ENCODE results near the gene DCAF15.
"Not testable (repeated sequence)": the region's sequence is repeated elsewhere in the genome, so short reads cannot be mapped to it uniquely, and the experiment has no call there.

DCAF15 gene

DNA sequence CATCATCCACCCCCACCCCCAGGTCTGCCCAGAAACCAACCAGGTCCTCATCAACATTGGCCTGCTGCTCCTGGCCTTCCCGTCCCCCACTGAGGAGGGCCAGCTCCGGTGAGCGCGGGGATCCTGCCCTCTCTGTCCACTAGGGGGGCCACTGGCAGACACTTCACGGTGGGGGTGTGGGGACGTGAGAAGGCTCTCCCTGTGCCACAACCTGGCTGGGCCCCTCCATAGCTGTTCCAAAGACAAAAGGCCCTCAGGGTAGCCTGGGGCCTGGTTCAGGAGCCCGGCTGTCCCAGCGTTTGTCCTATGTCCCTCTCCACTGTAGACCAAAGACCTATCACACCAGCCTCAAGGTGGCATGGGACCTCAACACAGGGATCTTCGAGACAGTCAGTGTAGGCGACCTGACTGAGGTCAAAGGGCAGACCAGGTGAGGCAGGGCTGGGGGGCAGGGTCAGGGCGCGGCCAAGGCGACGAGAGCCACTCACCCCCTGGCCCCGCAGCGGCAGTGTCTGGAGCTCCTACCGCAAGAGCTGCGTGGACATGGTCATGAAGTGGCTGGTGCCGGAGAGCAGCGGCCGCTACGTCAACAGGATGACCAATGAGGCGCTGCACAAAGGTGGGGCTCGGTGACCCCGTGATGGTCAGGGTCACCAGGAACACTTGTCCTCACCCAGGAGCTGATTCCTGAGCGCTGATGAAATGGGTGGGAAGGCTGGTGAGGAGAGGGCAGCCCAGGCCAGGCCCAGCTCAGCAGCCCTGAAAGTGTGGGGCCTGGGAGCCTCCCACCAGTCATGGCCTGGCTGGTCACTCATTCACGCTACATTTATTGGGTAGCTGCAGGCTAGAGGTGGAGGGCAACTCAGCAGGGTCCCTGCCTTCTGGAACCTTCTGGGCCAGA is 7.9 kb downstream of the DCAF15 start:
- no peak for DNase-seq (ENCODE audit: low read depth)

DNA sequence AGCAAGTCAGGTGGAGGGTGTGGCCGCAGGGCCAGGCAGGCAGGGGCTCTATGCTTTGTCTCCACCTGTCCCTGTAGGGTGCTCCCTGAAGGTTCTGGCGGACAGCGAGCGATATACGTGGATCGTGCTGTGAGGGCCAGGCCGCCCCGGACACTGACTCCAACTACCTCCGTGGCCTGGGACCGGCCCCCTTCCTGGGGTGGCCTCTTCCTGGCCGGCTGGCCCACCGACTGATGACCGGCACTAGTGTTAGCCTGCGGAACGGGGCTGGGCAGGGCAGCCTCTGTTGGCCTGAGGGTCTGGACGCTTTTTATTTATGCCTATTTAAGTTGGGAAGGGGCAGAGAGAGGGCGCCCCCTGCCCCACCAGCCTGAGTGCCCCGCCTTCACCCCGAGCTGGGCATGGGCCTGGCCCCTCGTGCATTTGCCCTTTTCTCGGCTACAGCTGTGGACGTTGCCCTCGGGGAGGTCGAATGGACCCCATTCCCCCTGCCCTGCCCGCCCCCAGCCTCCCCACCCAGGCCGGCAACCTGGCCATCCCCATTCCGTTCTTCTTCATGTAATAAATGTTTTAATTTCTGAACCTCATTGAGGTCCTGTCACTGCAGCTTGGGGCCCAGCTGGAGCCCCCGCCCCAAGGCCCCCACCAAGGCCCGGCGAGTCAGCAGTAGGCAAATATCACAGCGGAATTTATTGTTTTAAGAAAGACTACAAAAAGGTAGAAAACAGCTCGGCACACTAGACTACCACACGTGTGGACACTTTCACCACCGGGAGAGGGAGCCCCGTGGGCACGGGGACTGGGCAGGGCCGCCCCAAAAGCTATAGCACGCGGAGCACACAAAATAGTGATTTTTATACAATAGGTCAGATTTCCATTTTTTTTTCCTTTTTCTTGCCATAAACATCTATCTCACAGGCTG is 8.8 kb downstream of the DCAF15 start:
- no peak for DNase-seq (ENCODE audit: low read depth)

DNA sequence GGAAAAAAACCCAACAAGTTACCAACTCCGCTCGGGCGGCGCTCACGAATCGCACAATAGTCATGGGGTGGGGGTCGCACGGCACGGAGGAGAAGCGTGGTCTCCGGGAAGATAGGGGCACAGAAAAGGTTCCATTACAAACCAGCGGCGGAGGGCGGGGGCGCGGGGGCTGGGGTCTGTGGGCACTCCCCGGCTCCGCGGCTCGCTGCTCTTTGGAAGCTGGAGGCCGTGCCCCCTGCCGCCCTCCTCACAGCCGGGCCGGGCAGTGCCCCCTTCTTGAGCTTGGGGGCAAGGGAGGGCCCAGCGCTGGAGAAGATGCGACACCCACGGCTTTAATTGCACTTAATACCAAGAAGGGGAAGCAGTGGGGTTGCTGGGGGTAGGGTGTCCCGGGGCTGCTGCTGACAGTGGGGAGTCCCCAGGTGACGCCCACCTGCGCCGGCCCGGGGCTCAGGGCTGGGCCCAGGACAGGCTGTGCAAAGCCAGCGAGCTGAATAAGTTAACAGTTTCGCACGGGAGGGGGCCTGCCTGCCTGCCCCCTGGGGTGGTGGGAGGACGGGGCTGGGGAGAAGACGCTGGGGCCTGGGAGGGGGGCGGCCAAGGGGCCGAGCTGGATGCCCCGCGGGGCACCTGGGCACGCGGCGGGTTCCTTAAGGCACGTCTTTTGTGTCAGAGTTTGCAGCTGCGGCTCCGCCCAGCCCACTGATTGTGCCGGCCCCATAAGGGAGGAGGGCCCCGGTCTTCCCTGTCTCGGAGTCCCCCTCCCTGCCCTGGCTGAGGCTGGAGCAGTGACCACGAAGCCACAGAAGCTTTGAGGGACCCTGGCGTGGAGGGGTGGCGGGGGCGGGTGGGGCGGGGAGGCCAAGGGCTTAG is 9.8 kb downstream of the DCAF15 start:
- no peak for DNase-seq (ENCODE audit: low read depth)

DNA sequence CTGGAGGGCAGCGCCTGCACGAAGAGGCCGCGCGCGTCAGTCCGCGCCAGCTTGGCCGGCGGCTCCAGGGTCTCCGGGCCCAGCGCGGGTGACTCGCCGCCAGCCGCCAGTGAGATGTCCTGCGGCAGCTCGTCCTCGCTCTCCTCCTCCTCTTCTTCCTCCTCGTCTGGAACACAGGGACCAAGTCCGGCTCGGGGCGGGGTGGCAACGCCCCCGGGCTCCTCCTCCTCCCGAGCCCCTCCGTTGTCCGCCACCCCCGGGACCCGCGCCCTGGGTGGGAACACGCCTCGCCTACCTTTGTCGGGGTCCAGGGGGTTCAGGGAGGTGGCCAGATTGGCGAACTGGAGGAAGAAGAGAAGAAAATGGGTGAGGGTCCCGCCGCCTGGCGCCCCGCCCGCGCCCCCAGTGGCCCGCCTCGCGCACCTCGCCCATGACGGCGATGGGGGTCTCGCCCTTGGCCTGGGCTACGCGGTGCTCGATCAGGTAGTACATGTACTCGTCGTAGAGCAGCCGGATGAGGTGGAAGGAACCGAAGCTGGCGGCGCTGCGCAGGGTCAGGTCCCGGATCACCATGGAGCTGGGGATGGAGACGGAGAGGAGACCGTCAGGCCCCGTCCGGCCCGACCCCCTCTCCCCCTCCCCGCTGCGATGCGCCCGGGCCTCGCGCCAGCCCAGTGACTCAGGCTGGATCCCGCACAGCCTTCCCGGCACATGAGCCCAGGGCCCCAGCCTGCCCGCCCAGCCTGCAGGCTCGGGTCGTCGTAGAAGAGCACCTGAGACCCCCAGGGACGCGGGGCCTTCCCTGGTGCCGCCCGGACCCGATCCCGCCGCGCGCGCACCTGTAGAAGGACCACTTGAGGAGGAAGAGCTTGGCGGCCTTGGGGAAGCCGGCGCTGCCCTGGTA is 10.6 kb downstream of the DCAF15 start:
- DNase-seq (ENCODE audit: low read depth), result no peak

DNA sequence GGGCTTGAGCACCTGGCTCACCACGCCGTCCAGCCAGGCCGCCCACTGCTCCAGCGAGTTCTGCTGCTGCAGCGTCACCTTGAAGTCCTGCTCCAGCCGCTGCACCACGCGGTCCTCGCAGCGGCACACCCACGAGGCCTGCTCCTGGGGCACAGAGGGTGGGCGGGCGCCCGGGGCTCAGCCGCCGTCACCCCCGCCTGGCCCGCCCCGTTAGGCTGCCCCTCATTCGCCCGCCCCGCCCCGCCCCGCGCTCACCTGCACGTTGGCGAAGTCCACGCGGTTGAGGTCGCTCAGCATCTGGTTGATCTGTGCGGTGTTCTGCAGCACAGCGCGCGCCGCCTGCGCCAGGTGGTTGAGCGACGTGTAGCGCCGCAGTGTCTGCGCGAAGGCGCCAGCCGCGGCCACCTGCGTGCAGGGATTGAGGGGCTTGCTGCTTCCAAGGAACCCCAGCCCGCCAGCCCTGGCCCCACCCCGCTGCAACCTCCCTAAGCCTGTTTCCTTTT is 11.3 kb downstream of the DCAF15 start:
- DNase-seq (ENCODE audit: low read depth), result no peak

DNA sequence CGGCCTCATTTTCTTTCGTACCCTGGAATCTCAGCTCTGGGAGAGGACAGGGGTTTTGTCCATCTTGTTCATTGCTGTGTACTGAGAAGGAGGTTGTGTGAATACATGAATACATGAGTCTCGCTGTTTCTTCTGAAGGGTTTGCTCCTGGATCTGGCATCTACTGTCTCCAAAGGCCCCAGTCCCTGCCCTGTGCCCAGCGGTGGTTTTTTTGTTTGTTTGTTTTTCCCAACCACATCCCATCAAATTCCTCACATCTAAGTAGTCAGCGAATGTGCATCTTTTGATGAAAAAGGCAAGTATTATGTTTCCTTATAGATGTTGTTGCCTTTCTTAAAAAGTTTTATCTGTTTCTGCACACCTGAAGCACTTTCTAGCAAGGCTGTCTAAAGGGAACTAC is 12.5 kb downstream of the DCAF15 start:
- DNase-seq (ENCODE audit: low read depth), result no peak

DNA sequence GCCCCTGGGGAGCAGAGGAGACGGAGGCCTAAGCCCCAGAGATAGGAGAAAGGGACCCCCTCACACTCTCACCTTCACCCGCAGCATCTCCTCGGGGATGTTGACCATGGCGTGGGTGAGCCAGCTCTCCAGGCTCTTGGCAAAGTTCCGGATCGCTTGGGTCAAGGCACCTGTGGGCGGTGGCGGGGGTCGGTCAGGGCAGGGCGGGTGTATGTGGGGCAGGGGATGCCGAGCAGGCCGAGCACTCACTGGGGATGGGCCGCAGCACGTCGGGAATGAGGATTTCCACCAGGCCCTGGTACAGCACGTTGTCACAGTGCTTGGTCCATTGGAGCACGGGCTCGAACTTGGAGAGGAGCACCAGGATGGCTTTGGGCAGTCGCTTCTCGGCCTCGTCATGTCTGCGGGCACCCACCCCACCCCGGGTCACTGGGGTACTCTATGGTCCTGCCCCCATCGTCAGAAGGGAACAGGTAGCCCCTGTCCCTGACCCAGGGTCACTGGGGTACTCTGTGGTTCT is 13.1 kb downstream of the DCAF15 start:
- DNase-seq (ENCODE audit: low read depth), result no peak

DNA sequence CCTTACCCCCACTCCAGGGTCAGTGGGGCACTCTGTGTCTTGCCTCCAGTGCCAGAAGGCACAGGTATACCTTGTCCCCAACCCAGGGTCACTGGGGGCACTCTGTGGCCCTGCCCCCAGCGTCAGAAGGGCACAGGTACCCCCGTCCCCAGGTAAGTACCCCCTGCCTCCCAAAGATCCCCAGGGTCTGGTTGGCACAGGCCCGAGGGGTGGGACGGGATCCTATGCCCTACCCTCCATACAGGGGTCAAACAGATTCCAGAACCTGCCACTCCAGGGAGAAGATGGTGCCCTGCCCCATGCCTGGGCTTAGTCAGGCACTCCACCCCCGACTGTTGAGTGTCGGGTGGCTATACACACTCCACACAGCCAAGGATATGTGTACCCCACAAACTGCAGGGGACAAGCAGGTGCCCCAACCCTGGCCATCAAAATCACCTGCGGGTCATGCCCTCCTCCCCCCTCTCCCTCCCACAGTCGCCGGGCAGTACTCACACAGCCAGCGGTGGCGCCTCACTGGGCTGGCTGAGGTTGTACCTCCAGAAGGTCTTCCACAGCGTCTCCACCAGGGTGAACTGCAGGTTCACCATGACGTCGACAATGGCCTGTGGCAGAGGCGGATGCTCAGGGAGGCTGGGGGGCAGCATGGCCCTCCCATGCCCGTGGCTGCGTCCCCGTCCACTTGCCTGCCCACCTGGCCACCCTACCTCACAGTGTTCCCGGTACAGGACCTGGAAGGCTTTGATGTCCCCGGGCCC is 13.8 kb downstream of the DCAF15 start:
- DNase-seq (ENCODE audit: low read depth), result no peak

DNA sequence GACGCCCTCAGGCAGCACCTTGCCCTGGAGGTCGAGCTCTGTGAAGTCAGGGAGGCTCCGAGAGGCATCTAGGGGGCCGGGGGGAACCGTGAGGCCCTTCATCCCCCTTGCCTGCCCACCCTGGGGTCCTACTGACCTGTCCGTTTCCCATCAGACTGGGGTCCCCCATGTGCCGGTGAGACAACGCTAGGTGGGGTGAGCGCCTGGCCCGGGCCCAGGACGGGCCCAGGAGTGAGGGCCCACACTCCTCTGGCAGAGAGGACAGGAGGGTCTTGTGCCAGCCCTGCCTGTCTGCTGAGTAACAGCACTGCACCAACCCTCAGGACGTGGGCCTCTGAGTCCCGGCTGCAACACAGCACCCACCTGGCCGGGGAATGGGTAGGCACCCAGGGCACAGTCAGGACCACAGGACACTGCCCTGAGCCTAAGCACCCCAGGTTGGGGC is 14.4 kb downstream of the DCAF15 start:
- no peak for DNase-seq (ENCODE audit: low read depth)

DNA sequence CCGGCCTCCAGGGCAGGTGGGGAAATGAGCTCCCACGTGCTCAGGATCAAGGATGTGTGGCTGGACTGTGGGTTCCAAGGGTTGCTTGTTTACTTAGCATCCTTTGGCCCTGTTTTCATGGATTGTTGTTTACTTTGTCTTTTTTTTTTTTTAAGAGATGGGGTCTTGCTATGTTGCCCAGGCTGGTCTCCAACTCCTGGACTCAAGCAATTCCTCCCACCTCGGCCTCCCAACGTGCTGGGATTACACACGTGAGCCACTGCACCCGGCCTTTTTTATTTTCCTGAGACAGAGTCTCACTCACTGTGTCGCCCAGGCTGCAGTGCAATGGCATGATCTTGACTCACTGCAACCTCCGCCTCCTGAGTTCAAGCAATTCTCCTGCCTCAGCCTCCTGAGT is 14.9 kb downstream of the DCAF15 start:
- not testable (repeated sequence) for DNase-seq (ENCODE audit: low read depth)

DNA sequence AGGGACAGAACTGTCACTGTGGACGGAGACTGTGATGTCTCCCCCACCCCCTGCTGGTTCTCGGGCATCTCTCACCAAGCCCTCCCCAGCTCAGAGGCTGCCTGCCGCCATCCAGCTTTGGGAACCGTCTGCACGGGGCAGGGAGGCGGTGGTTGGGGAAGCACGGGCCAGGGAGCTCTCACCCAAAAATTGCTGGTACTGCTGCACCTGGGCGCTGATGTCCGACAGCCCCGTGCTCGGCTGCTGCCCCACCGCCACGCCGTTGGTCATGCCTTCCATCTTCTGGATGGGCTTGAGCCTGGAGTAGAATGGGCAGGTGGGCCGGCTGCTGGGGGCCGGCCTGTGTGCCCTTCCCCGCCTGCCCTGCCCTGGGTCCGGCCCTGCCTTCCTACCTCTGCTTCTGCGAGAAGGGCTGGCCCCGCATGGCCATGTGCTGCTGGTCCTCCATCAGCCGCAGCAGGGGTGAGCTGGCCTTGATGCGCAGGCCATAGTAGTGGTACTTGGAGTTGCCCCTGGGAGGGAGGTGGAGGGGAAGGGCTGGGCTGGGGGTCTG is 16.1 kb downstream of the DCAF15 start:
- DNase-seq (ENCODE audit: low read depth), result no peak

DNA sequence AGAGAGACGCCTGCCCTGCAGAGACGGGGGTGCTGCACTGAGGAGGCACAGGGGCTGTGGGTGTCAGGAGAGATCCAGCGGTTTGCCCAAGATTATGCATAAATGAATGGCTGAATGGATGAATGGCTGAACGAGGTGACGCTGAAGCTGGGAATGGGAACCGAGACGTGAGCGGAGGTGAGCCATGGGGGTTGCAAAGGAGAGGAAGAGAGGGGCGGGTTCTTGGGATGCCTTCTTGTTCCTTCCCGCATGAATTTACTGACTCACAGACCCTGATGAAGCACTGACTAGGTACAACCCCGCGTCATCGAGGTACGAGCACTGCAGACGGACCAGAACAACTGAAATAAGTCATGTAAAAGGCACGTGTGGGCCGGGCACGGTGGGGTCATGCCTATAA is 16.7 kb downstream of the DCAF15 start:
- DNase-seq (ENCODE audit: low read depth), result no peak

DNA sequence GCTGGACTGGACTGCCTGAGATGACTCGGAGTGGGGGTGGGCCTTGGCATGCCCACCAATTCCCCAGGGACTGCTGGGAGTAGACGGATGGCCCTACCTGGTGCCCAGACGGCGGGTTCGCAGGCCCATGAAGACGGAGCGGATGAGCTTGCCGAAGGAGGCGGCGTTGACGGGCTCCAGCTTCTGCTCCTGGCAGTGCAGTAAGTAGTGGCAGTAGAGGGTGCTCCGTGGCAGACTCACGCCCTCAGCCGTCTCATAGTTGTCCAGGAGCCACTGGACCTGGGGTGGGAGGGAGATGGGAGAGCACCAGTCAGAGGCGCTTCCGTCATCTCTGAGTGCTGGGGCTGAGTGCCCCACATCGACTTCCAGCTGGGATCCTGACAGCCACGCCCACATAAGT is 17.6 kb downstream of the DCAF15 start:
- no peak for DNase-seq (ENCODE audit: low read depth)

DNA sequence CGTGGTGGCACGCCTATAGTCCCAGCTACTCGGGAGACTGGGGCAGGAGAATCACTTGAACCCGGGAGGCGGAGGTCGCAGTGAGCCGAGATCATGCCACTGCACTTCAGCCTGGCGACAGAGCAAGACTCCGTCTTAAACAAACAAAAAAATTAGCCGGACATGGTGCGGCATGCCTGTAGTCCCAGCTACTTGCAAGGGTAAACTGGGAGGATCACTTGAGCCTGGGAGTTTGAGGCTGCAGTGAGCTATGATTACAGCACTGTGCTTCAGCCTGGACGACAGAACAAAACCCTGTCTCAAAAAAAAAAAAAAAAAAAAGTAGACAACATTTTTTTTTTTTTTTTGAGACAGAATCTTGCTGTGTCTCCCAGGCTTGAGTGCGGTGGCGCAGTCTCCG is 19.6 kb downstream of the DCAF15 start:
- DNase-seq (ENCODE audit: low read depth), result not testable (repeated sequence)

DNA sequence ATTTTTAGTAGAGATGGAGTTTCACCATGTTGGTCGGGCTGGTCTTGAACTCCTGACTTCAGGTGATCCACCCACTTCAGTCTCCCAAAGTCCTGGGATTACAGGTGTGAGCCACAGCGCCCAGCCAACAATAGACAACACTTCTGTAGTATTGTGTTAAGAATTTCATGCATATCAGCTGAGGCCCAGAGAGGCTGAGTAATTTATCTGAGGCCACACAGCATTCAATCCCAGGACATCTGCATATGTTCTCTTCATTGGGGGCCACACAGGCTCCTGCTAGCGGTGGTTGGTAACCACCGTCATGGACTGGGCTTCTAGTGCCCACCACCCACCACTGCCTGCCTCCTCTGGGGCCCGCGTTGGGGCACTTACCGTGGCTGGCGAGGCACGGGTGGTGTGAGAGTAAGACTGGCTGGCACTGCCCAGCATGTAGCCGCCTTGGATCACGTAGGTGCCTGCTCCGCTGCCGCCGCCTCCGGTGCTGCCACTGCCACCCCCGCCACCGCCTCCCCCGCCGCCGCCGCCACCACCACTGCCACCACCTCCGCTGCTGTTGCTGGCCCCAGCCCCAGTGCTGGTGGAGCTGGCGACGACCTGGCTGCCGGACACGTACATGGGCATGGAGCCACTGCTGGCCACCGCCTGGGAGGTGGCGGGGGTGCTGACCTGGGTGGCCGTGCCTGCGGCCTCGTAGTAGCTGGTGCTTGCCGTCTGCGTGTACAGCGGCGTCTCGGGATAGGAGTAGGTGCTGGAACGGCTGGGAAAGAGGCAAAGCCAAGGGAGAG is 20.3 kb downstream of the DCAF15 start:
- DNase-seq (ENCODE audit: low read depth), result no peak

DNA sequence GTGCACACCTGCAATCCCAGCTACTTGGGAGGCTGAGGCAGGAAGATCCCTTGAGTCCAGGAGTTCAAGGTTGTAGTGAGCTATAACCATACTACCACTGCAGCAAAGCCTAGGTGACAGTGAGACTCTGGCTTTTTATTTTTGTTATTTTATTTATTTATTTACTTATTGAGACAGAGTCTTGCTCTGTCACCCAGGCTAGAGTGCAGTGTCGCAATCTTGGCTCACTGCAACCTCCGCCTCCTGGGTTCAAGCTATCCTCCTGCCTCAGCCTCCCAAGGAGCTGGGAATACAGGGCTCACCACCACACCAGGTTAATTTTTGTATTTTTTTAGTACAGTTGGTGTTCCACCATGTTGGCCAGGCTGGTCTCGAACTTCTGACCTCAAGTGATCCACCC is 21.2 kb downstream of the DCAF15 start:
- not testable (repeated sequence) for DNase-seq (ENCODE audit: low read depth)

DNA sequence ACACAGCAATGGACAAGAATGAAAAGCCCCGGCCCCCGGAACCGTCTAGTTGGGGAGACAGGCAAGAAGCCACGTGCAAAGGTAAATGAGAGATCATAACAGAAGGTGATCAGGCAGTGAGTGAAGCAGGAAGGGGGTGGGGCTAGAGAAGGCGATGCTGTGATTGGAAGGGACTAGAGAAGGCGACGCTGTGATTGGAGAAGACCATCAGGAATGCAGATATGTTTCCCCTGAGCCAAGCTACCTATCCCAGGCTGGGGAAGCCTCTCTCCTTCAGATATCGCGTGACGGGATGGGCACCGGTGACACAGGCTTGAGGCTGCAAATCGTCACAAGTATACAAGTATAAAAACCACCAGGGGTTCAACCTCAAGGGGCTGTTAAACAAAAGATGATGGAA is 21.8 kb downstream of the DCAF15 start:
- DNase-seq (ENCODE audit: low read depth), result no peak

DNA sequence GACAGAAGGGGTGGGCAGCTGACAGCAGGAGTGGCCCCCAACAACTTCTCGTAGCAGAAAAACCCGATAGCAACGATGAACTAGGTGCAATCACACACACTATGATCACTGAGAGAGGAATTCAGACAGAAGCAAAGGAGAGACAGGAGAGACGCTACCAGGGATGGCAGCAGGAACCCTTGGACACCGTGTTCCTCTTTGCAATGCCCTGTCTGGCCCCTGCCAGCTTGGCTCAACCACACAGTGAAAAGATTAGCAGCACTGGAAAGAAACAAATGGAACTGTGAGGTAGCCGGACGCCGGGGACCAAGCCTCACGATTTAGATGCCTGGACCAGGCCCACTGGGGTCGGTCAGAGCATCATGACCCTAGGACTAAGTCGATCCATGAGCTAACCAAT is 23.6 kb downstream of the DCAF15 start:
- no peak for DNase-seq (ENCODE audit: low read depth)

DNA sequence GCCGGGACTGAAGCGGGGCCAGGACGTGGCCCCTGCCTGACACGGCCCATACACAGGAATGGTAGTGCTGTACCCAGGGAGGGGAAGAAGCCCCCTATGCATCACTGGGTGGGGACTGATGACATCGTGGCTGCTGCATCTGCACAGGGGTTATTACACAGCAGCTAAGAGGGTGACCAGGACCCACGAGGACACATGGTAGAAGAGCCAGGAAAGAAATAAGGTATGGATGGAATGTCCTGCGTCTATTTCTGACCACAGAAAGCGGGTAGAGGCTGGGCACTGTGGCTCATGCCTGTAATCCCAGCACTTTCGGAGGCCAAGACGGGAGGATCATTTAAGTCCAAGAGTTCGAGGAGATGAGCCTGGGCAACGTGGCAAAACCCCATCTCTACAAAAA is 24.1 kb downstream of the DCAF15 start:
- DNase-seq (ENCODE audit: low read depth), result no peak

Measured in fibroblast of the conjunctiva (primary cell).